GM21723 (cell line): ENCODE results near the gene DNAH10.

Experiments
- ATAC-seq: cut with Tn5 transposase; IDR thresholded peaks from one replicate; pipeline ENCODE4 v1.9.1; 2021; ENCODE audit warnings: mild to moderate bottlenecking, moderate library complexity; ENCODE audit not compliant: unreplicated experiment

The DNAH10 gene

GRCh38 chr12:123761841-123762714 is at the start of gene DNAH10:
Gene DNAH10 (plus strand): TSS chr12:123762301. CDS start chr12:123762337, 36 bp downstream.
- peak; percentile 79 for ATAC-seq

GRCh38 chr12:123712780-123713319 is 49.3 kb upstream of the DNAH10 start:
- peak; percentile 2 for ATAC-seq

- ATAC-seq, result no peak
Observed at GRCh38 chr12:123713398-123713797, 48.7 kb upstream of the DNAH10 start.

- no peak for ATAC-seq
Observed at GRCh38 chr12:123713823-123714585, 48.1 kb upstream of the DNAH10 start.

GRCh38 chr12:123715195-123715594 is 46.9 kb upstream of the DNAH10 start:
- ATAC-seq, result no peak

- ATAC-seq, result no peak
Observed at GRCh38 chr12:123717350-123717749, 44.8 kb upstream of the DNAH10 start.

GRCh38 chr12:123720141-123720814 is 41.8 kb upstream of the DNAH10 start:
- ATAC-seq, result no peak

GRCh38 chr12:123721245-123721644 is 40.9 kb upstream of the DNAH10 start:
- no peak for ATAC-seq

- ATAC-seq, result no peak
Observed at GRCh38 chr12:123723011-123723410, 39.1 kb upstream of the DNAH10 start.

- no peak for ATAC-seq
Observed at GRCh38 chr12:123723765-123724164, 38.3 kb upstream of the DNAH10 start.

GRCh38 chr12:123726244-123726643 is 35.9 kb upstream of the DNAH10 start:
- ATAC-seq, result no peak

- ATAC-seq, result no peak
Observed at GRCh38 chr12:123726962-123727361, 35.1 kb upstream of the DNAH10 start.

- ATAC-seq, result no peak
Observed at GRCh38 chr12:123727878-123728277, 34.2 kb upstream of the DNAH10 start.

- ATAC-seq, result no peak
Observed at GRCh38 chr12:123731596-123731995, 30.5 kb upstream of the DNAH10 start.

GRCh38 chr12:123732251-123732650 is 29.9 kb upstream of the DNAH10 start:
- ATAC-seq, result no peak

GRCh38 chr12:123733229-123733628 is 28.9 kb upstream of the DNAH10 start:
- no peak for ATAC-seq

GRCh38 chr12:123734268-123734667 is 27.8 kb upstream of the DNAH10 start:
- no peak for ATAC-seq

- no peak for ATAC-seq
Observed at GRCh38 chr12:123741937-123742572, 20.0 kb upstream of the DNAH10 start.

GRCh38 chr12:123743002-123743401 is 19.1 kb upstream of the DNAH10 start:
- ATAC-seq, result no peak

- no peak for ATAC-seq
Observed at GRCh38 chr12:123744836-123745235, 17.3 kb upstream of the DNAH10 start.

- ATAC-seq, result no peak
Observed at GRCh38 chr12:123747309-123747708, 14.8 kb upstream of the DNAH10 start.
